Epithelial cell of esophagus (primary cell): ENCODE measurements around the gene TMEM131L.

Experiments
- DNase-seq: peaks from one replicate; pipeline ENCODE4 v3.0.0; 2010; ENCODE audit warnings: low read depth
- H3K4me3 ChIP-seq: 2 replicates; pipeline ENCODE4 v1.5.1; 2011; ENCODE audit warnings: mild to moderate bottlenecking, low read length, control low read depth
- TF ChIP-seq, protein P1 (sequence below): IDR thresholded peaks from 2 replicates; pipeline ENCODE4 v1.5.1; 2011; ENCODE audit warnings: low read depth, mild to moderate bottlenecking, low read length, control low read depth, inconsistent platforms; ENCODE audit not compliant: insufficient read depth; ENCODE audit errors: missing control alignments

Gene TMEM131L

DNA sequence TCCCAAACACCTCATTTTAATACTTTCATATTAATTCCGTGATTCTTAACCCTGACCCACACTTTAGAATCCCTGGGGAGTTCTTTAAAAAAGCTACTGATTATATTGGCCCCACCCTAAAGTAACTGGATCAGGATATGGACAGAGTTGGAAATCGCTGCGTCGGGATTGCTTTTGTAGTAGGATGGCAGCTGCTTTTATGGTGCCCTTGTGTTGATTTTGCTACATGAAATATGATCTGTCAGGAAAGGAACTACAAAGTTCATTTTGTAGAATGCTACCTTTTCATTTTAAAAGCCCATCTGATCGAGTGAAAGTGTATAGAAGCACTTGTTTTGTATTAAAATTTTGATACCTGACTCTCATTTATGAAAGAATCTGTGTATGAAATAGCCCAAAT, 43.6 kb downstream of the TMEM131L start:
- no peak for DNase-seq
- TF ChIP-seq, protein P1, sequence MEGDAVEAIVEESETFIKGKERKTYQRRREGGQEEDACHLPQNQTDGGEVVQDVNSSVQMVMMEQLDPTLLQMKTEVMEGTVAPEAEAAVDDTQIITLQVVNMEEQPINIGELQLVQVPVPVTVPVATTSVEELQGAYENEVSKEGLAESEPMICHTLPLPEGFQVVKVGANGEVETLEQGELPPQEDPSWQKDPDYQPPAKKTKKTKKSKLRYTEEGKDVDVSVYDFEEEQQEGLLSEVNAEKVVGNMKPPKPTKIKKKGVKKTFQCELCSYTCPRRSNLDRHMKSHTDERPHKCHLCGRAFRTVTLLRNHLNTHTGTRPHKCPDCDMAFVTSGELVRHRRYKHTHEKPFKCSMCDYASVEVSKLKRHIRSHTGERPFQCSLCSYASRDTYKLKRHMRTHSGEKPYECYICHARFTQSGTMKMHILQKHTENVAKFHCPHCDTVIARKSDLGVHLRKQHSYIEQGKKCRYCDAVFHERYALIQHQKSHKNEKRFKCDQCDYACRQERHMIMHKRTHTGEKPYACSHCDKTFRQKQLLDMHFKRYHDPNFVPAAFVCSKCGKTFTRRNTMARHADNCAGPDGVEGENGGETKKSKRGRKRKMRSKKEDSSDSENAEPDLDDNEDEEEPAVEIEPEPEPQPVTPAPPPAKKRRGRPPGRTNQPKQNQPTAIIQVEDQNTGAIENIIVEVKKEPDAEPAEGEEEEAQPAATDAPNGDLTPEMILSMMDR, result no peak
- H3K4me3 ChIP-seq, result no peak overlapping the region

DNA sequence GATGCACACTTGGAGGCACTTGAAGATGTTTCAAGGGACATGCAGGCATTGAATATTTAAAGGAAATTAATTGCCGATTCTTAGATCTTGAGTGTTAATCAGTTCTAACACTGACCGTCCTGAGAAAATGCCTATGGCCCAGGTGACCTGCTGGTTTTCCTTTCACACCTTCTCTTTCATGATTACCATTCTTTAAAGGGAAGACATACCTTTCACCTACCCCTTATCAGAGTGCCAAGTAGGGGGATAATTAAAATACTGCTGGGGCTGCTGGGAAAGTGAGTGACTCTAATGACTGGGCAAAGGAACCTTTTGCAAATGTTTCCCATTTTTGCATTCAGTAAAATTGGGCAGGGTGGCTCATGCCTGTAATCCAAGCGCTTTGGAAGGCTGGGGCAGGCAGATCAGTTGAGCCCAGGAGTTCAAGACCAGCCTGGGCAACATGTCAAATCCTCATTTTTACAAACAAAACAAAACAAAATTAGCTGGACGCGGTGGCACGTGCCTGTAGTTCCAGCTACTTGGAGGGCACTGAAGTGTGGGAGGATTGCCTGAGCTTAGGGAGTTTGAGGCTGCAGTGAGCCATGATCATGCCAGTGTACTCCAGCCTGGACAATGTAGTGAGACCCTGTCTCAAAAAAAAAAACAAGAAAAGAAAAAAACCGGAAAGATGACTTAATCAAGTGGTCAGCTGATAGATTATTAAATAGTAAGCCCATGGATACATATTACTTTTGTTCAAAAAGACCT, 44.3 kb downstream of the TMEM131L start:
- TF ChIP-seq, protein P1, result no peak
- no peak overlapping the region for H3K4me3 ChIP-seq
- no peak for DNase-seq

DNA sequence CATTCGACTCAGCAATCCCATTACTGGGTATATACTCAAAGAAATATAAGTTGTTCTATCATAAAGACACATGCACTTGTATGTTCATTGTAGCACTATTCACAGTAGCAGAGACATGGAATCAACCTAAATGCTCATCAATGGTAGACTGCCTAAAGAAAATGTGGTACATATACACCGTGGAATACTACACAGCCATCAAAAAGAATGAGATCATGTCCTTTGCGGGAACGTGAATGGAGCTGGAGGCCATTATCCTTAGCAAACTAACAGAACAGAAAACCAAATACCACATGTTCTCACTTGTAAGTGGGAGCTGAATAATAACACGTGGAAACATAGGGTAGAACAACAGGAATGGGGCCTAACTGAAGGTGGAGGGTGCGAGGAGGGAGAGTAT, 44.9 kb downstream of the TMEM131L start:
- no peak for DNase-seq
- H3K4me3 ChIP-seq, result no peak overlapping the region
- TF ChIP-seq, protein P1, result no peak

DNA sequence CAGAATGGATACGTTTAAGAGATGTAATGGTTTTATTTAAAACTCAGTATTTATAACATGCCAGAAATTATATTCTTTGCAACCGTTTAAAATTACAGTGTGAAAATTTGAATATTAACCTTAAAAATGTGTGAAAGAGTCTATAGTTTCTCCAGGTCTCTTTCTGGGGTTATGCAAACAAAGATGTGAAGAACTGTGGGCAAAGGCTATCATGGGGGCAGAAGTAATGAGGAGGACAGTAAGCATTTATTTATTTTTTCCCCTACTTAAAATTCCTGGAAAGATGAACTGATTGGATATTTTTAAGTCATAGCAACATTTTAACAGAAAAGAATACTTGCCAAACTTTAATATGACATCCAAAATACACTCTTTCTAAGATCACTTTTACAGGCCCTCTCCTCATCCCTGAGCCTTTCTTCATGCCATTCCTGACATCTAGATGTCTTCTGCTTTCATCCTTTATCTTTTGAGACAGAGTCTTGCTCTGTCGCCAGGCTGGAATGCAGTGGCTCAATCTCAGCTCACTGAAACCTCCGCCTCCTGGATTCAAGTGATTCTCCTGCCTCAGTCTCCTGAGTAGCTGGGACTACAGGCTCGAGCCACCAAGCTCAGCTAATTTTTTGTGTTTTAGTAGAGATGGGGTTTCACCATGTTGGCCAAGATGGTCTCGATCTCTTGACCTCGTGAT, 46.1 kb downstream of the TMEM131L start:
- DNase-seq, result no peak
- TF ChIP-seq, protein P1, result no peak
- H3K4me3 ChIP-seq, result no peak overlapping the region

DNA sequence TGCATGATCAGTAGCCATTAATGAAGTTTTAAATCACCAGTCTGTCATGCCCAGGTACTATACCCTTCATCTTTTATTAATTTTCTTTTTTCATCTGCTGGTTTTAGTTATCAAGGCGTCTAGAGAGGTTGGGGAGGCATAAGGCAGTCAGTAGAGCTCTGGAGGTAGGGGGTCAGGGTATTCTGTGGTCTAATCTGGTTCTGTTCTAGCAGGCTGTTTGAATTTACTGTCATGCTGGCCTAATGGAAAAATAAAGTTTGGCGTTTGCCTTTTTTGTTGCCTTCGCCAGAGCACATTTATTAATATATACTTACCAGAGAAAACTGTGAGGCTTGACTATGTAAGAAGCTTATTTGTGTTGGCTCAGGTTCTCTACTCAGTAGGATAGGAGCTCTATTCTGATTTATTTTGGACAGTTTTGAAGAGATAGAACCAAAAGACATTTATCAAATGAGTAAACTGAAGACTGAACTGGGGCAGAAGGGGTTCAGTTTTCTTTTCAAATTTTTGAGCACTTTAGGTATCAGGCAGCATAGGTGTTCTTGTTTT, 46.9 kb downstream of the TMEM131L start:
- TF ChIP-seq, protein P1, result no peak

DNA sequence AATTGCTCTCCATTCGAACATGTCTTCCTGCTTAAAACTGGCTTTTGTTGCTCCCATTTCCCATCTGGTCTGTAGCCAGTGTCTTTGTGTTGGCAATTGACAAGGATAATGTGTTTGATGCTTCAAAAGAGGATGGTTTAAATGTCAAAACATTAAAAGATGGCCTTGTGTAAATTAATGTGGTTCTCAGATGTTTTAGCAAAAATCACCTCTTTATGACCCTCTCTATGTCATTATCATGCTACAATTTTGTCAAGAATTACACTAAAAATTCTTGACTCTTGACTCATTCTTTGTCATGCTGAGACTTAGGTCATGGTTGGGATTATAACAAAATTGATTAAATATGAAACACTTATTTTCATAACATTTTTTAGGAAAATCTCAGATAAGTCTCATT, 47.4 kb downstream of the TMEM131L start:
- DNase-seq, result no peak
- TF ChIP-seq, protein P1, result no peak
- no peak overlapping the region for H3K4me3 ChIP-seq

More for the DNA sequence above, 46.9 kb downstream of the TMEM131L start:
- no peak overlapping the region for H3K4me3 ChIP-seq
- DNase-seq, result no peak
